ENCODE results near the gene CMTM1.
A peak's percentile ranks its signal among the peaks of the same experiment; 100 is the strongest.

Gene CMTM1

DNA sequence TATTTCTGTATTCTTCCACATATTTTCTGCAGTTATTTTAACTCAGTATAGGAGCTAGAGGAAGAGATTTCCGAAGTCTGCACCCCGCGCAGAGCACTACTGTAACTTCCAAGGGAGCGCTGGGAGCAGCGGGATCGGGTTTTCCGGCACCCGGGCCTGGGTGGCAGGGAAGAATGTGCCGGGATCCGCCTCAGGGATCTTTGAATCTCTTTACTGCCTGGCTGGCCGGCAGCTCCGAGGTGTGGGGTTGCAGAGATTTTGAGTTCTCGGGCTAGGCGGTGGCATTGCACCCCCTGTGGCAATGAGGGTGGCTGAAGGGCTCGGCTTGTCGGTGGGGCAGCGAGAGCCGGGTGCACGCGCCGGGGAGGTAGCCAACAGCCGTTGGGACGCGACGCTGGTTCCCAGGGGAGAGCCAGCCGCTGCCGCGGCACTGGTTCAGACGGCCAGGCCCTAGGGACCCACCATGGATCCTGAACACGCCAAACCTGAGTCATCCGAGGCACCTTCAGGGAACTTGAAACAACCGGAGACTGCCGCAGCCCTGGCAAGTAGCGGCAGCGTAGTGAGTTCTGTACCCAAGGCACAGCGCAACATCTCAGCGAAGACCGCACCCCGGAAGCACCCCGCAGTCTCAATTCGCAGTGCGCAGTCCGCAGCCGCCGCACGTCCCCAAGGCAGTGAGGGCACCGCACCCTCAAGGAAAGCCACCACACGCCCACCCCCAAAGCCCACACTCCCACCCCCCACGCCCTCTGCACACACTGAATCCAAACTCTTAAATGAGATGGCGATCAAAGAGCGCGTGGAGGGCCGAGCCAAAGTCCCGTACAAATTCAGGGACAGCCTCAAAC, at the start of gene CMTM1:
Gene CMTM1 (plus strand): TSS at position 389 of the 851 bp plus-strand sequence. CDS start 75 bp downstream, at position 464.
- Histone ChIP-seq H3K9ac (ENCODE audit: low read depth in 1 of 2, low read length in 2 of 2) (no peak within 1 kb of the TSS), H3K27ac (ENCODE audit: low read depth in 2 of 2, low read length in 2 of 2) (no peak within 1 kb of the TSS), H3K36me3 (ENCODE audit: control insufficient read depth in 2 of 2, insufficient read depth in 2 of 2, low read length in 2 of 2) (peaks cover 13 to 19% of the 10 kb centered on the region in 2 donors), H3K9me3 (ENCODE audit: control insufficient read depth in 2 of 2, low read length in 2 of 2) (no peaks in the 10 kb centered on the region), H3K27me3 (ENCODE audit: control insufficient read depth in 2 of 2, insufficient read depth in 2 of 2, low read length in 2 of 2) (no peaks in the 10 kb centered on the region), H3K4me1 (ENCODE audit: control insufficient read depth in 2 of 2, insufficient read depth in 2 of 2, low read length in 2 of 2) (peaks cover 3 to 5% of the 10 kb centered on the region in 2 donors), H3K4me3 (ENCODE audit: low read length in 2 of 2) (no peak within 1 kb of the TSS)

GRCh38 chr16:66516509-66516807, 49.8 kb upstream of the CMTM1 start:
- Histone ChIP-seq H3K4me3 (ENCODE audit: low read length in 2 of 2) (peak overlapping the region; percentile 25 to 56), H3K9me3 (ENCODE audit: control insufficient read depth in 2 of 2, low read length in 2 of 2) (no peaks in the 10 kb centered on the region), H3K36me3 (ENCODE audit: control insufficient read depth in 2 of 2, insufficient read depth in 2 of 2, low read length in 2 of 2) (peaks cover 7 to 13% of the 10 kb centered on the region in 2 donors), H3K27ac (ENCODE audit: low read depth in 2 of 2, low read length in 2 of 2) (peak overlapping the region; percentile 96 to 100), H3K4me1 (ENCODE audit: control insufficient read depth in 2 of 2, insufficient read depth in 2 of 2, low read length in 2 of 2) (peaks cover 48 to 52% of the 10 kb centered on the region in 2 donors), H3K9ac (ENCODE audit: low read depth in 1 of 2, low read length in 2 of 2) (peak overlapping the region; percentile 76 to 84), H3K27me3 (ENCODE audit: control insufficient read depth in 2 of 2, insufficient read depth in 2 of 2, low read length in 2 of 2) (no peaks in the 10 kb centered on the region)

DNA sequence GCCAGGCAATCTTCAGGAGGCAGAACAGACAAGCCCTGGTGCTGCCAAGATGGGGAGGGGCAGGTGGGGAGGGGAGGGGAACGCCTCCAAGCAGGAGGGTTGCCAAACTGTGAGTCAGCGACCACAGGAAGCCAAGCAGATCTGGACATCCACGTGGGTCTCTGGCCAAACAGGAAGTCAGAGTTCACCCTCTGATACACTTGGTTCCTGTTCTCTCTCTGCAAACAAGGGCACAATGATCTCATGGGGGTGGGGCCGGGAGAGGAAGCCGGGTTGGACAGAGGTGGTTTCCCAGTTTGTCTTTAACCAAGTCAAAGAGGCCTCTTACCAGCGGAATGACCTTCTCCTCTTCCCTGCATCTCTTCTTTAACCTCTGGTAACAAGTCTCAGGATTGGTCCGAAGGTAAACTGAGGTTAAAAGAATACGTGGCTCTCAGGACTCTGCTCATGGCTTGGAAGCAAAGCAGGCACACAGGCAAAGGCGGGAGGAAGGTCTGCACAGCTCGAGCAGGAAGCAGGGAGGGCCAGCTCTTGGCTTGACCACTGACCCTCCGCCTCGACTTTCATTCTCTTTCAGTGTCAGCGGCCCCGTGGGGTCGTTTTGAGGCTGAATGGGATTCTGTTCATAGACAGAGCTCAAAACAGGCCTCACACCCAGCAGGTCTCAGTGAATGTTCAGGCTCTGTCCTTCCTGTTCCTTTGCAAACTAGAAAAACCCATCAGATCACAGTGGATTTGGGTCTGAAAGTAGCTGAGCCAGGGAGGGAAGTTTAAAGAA, 49.2 kb upstream of the CMTM1 start:
- Histone ChIP-seq H3K9ac (ENCODE audit: low read depth in 1 of 2, low read length in 2 of 2) (peak overlapping the region; percentile 76 to 90), H3K27me3 (ENCODE audit: control insufficient read depth in 2 of 2, insufficient read depth in 2 of 2, low read length in 2 of 2) (no peaks in the 10 kb centered on the region), H3K36me3 (ENCODE audit: control insufficient read depth in 2 of 2, insufficient read depth in 2 of 2, low read length in 2 of 2) (peaks cover 7 to 13% of the 10 kb centered on the region in 2 donors), H3K27ac (ENCODE audit: low read depth in 2 of 2, low read length in 2 of 2) (peak overlapping the region; percentile 96 to 100), H3K4me3 (ENCODE audit: low read length in 2 of 2) (peak overlapping the region; percentile 52 to 74), H3K4me1 (ENCODE audit: control insufficient read depth in 2 of 2, insufficient read depth in 2 of 2, low read length in 2 of 2) (peaks cover 51 to 53% of the 10 kb centered on the region in 2 donors), H3K9me3 (ENCODE audit: control insufficient read depth in 2 of 2, low read length in 2 of 2) (no peaks in the 10 kb centered on the region)

GRCh38 chr16:66517586-66518263, 48.5 kb upstream of the CMTM1 start:
- Histone ChIP-seq H3K9ac (ENCODE audit: low read depth in 1 of 2, low read length in 2 of 2) (peak overlapping the region; percentile 76 to 90), H3K27ac (ENCODE audit: low read depth in 2 of 2, low read length in 2 of 2) (peak overlapping the region; percentile 96 to 100), H3K9me3 (ENCODE audit: control insufficient read depth in 2 of 2, low read length in 2 of 2) (no peaks in the 10 kb centered on the region), H3K4me1 (ENCODE audit: control insufficient read depth in 2 of 2, insufficient read depth in 2 of 2, low read length in 2 of 2) (peaks cover 57% of the 10 kb centered on the region in 2 donors), H3K27me3 (ENCODE audit: control insufficient read depth in 2 of 2, insufficient read depth in 2 of 2, low read length in 2 of 2) (no peaks in the 10 kb centered on the region), H3K36me3 (ENCODE audit: control insufficient read depth in 2 of 2, insufficient read depth in 2 of 2, low read length in 2 of 2) (peaks cover 7 to 12% of the 10 kb centered on the region in 2 donors), H3K4me3 (ENCODE audit: low read length in 2 of 2) (peak overlapping the region; percentile 52 to 74)

DNA sequence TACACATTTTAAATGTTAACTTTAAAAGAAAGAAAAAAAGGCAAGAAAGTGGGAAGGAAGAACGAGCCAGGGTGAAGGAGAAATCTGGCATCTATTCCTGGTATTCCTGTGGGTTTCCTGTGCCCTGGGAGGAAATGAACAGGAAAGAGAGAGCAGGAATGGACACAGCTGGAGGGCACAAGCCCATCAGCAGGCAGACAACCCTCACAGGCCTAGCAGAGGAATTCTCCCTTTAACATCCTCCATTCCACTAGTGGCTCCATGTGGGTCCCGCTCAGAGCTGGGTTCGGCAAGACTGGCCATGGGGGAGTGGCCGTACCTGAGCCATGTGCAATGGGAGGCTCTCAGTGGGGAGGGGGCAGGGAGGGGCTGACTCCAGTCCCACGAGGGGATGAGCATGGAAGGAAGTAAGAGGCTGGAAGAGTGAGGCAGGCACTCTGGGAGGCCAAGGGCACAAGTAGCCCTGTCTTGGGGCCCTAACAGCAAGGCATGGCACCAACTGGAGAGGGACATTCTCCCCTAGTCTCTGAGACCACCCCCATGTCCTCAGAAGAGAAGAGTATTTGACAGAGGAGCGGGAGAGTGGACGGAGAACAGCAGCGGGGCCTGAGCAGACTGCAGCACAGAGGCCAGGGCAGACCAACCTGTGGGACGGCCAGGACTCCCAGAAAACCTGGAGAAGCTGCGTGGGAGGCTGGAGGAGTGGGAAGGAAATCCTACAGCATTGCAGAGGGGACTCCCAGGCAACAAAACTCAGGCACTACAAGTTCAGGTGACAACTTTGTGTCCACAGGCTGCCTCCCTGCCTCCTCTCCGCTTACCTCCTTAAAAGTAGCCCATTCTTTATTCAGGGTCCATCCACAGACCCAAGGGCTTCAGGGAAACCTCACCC, 46.5 kb upstream of the CMTM1 start:
- H3K4me3 ChIP-seq (ENCODE audit: low read length in 2 of 2) = no peak overlapping the region
- no peaks in the 10 kb centered on the region for H3K9me3 ChIP-seq (ENCODE audit: control insufficient read depth in 2 of 2, low read length in 2 of 2)
- no peaks in the 10 kb centered on the region for H3K27me3 ChIP-seq (ENCODE audit: control insufficient read depth in 2 of 2, insufficient read depth in 2 of 2, low read length in 2 of 2)
- H3K36me3 ChIP-seq (ENCODE audit: control insufficient read depth in 2 of 2, insufficient read depth in 2 of 2, low read length in 2 of 2) = no peaks in the 10 kb centered on the region
- peaks cover 58 to 68% of the 10 kb centered on the region in 2 donors for H3K4me1 ChIP-seq (ENCODE audit: control insufficient read depth in 2 of 2, insufficient read depth in 2 of 2, low read length in 2 of 2)
- peak overlapping the region in 1 of 2 donors; percentile 2 for H3K9ac ChIP-seq (ENCODE audit: low read depth in 1 of 2, low read length in 2 of 2)
- peak overlapping the region; percentile 60 to 90 for H3K27ac ChIP-seq (ENCODE audit: low read depth in 2 of 2, low read length in 2 of 2)

- Histone ChIP-seq H3K36me3 (ENCODE audit: control insufficient read depth in 2 of 2, insufficient read depth in 2 of 2, low read length in 2 of 2) (peaks cover 0 to 3% of the 10 kb centered on the region in 2 donors), H3K4me1 (ENCODE audit: control insufficient read depth in 2 of 2, insufficient read depth in 2 of 2, low read length in 2 of 2) (peaks cover 58 to 66% of the 10 kb centered on the region in 2 donors), H3K9ac (ENCODE audit: low read depth in 1 of 2, low read length in 2 of 2) (no peak overlapping the region), H3K9me3 (ENCODE audit: control insufficient read depth in 2 of 2, low read length in 2 of 2) (no peaks in the 10 kb centered on the region), H3K27ac (ENCODE audit: low read depth in 2 of 2, low read length in 2 of 2) (peak overlapping the region; percentile 60 to 90), H3K4me3 (ENCODE audit: low read length in 2 of 2) (no peak overlapping the region), H3K27me3 (ENCODE audit: control insufficient read depth in 2 of 2, insufficient read depth in 2 of 2, low read length in 2 of 2) (no peaks in the 10 kb centered on the region)
Measured at GRCh38 chr16:66520406-66521170, 45.7 kb upstream of the CMTM1 start.

DNA sequence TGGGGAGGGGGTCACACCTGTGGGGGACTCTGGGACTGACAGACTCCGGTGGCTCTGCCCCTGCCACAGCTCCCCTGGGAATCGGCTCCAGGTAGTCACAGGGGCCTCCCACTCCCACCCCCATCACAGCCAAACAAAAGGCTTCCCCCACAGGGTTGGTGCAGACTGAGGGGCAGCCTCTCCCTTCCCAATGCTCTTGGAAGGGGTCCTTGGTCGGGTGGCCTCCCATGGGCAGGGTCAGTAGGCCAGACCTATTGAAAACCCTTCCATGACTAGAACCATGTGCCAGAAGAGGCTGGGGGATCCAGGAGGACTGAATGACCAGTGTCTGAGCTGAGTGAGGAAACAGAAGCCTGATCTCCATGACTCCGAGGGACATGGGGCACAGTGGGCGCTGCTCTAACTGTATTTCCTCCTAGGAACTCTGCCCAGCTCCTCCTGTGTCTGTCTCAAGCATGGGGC, 45.0 kb upstream of the CMTM1 start:
- peaks cover 51 to 59% of the 10 kb centered on the region in 2 donors for H3K4me1 ChIP-seq (ENCODE audit: control insufficient read depth in 2 of 2, insufficient read depth in 2 of 2, low read length in 2 of 2)
- H3K9ac ChIP-seq (ENCODE audit: low read depth in 1 of 2, low read length in 2 of 2) = peak overlapping the region in 1 of 2 donors; percentile 5

DNA sequence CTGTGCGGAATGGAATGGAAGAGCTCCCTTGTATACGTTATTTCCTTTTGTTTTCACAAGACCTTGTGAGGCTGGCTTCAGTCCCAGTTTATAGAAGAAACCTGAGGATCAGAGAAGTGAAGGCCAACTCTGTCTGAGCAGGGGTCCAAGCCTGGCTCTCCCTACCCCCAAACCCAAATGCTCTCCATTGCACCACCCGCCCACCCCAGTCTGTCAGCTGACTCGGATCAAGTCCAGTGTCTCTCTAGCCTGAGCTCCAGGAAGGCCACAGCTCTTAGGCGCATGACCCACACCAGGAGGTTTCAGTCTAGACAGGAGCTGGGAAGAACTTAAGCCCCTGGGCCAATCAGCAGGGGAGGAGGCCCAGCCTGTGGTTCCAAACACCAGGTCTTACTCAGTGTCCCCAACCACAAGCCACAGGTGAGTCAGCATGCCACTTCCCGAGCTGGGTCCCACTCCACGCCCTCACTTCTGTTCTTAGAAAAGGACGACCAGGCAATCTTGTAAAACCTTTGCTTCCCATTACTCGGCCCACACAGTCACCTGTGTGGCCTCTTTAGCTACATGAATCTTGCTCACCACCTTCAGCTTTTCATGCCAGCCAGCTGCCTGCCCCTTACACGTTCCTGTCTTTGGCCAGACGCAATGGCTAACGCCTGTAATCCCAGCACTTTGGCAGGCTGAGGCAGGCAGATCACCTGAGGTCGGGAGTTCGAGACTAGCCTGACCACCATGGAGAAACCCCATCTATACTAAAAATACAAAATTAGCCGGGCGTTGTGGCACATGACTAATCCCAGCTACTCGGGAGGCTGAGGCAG, 44.1 kb upstream of the CMTM1 start:
- peak overlapping the region in 1 of 2 donors; percentile 48 for H3K4me3 ChIP-seq (ENCODE audit: low read length in 2 of 2)
- H3K27me3 ChIP-seq (ENCODE audit: control insufficient read depth in 2 of 2, insufficient read depth in 2 of 2, low read length in 2 of 2) = no peaks in the 10 kb centered on the region
- H3K9ac ChIP-seq (ENCODE audit: low read depth in 1 of 2, low read length in 2 of 2) = peak overlapping the region in 1 of 2 donors; percentile 41
- H3K27ac ChIP-seq (ENCODE audit: low read depth in 2 of 2, low read length in 2 of 2) = peak overlapping the region; percentile 49 to 90
- H3K4me1 ChIP-seq (ENCODE audit: control insufficient read depth in 2 of 2, insufficient read depth in 2 of 2, low read length in 2 of 2) = peaks cover 45 to 52% of the 10 kb centered on the region in 2 donors
- peaks cover 4 to 10% of the 10 kb centered on the region in 2 donors for H3K36me3 ChIP-seq (ENCODE audit: control insufficient read depth in 2 of 2, insufficient read depth in 2 of 2, low read length in 2 of 2)
- no peaks in the 10 kb centered on the region for H3K9me3 ChIP-seq (ENCODE audit: control insufficient read depth in 2 of 2, low read length in 2 of 2)

More for the DNA sequence above, 45.0 kb upstream of the CMTM1 start:
- H3K36me3 ChIP-seq (ENCODE audit: control insufficient read depth in 2 of 2, insufficient read depth in 2 of 2, low read length in 2 of 2) = peaks cover 0 to 10% of the 10 kb centered on the region in 2 donors
- no peaks in the 10 kb centered on the region for H3K27me3 ChIP-seq (ENCODE audit: control insufficient read depth in 2 of 2, insufficient read depth in 2 of 2, low read length in 2 of 2)
- H3K9me3 ChIP-seq (ENCODE audit: control insufficient read depth in 2 of 2, low read length in 2 of 2) = no peaks in the 10 kb centered on the region
- H3K4me3 ChIP-seq (ENCODE audit: low read length in 2 of 2) = peak overlapping the region in 1 of 2 donors; percentile 48
- peak overlapping the region; percentile 49 to 90 for H3K27ac ChIP-seq (ENCODE audit: low read depth in 2 of 2, low read length in 2 of 2)

Measured in mucosa of rectum (tissue), 2 donors.